Endothelial cell of umbilical vein (primary cell): ENCODE results near the gene KRT15. TPM values are rescaled to one million over a fixed set of nuclear protein-coding genes. Genes with fewer than 3 reads are reported as not detected.

ENCODE experiments used
- BruUV-seq: library from RNA; stranded (reverse); fragments of 400-500 nt; replicated peaks from 2 replicates; lab custom pipeline; 2021; lab: Mats Ljungman, UMichigan
- CTCF ChIA-PET: fragments of 300-600, 350-600 bp; sonication (Branson Sonifier 250); formaldehyde crosslinking; loops from one replicate; lab custom pipeline; 2021; ENCODE audit warnings: antibody characterized with exemption, inconsistent platforms; lab: Charles Lee
- POLR2A ChIA-PET: fragments of 300-600, 350-600 bp; sonication (Branson Sonifier 250); formaldehyde crosslinking; loops from one replicate; lab custom pipeline; 2021; ENCODE audit warnings: antibody characterized with exemption, inconsistent platforms; lab: Charles Lee
- DNase-seq: peaks from one replicate; pipeline ENCODE4 v3.0.0-alpha.2; 2011; ENCODE audit warnings: low read depth, low spot score
- FAIRE-seq: peaks from 2 replicates; lab custom pipeline; 2011; peaks lifted over from hg19 to GRCh38; lab: Jason Lieb, UNC
- H2AFZ ChIP-seq: 2 replicates; pipeline ENCODE4 v1.6.0; 2012; ENCODE audit warnings: low read depth, low read length, control low read depth, inconsistent platforms
- H3K27ac ChIP-seq: 2 replicates; pipeline ENCODE4 v1.5.1; 2011; ENCODE audit warnings: low read depth, mild to moderate bottlenecking, control low read depth, low read length, moderate library complexity; ENCODE audit not compliant: insufficient read depth
- H3K27me3 ChIP-seq, 2 experiments: 2 replicates each; pipeline versions ENCODE4 v1.6.0 to v1.6.1; 2011; ENCODE audit warnings: low read length in 2 of 2, mixed read lengths in 1 of 2; ENCODE audit not compliant: control insufficient read depth in 2 of 2, insufficient read depth in 2 of 2
- H3K36me3 ChIP-seq, 2 experiments: 2 replicates in 1 of 2; 3 replicates in 1 of 2; pipeline ENCODE4 v1.5.1; 2011; ENCODE audit warnings: low read length in 2 of 2, mild to moderate bottlenecking in 1 of 2, moderate library complexity in 1 of 2; ENCODE audit not compliant: control insufficient read depth in 2 of 2, insufficient read depth in 2 of 2; ENCODE audit errors: extremely low read depth in 1 of 2
- H3K4me1 ChIP-seq: 3 replicates; pipeline ENCODE4 v1.5.1; 2011; ENCODE audit warnings: mild to moderate bottlenecking, low read length; ENCODE audit not compliant: control insufficient read depth, insufficient read depth; ENCODE audit errors: extremely low read depth
- H3K4me2 ChIP-seq: 2 replicates; pipeline ENCODE4 v1.6.1; 2011; ENCODE audit warnings: low read length, control low read depth, mixed read lengths; ENCODE audit not compliant: insufficient read depth
- H3K4me3 ChIP-seq, 3 experiments: fragments of 200-600 bp in 1 of 3; sonication (generic), shearing (Covaris generic) in 1 of 3; replicated peaks in 1 of 3; 2 replicates each; pipeline ENCODE4 v1.5.1; 2011 to 2016; ENCODE audit warnings: control low read depth in 3 of 3, low read length in 3 of 3, mild to moderate bottlenecking in 2 of 3, inconsistent platforms in 1 of 3, low read depth in 1 of 3, moderate library complexity in 1 of 3; ENCODE audit not compliant: insufficient read depth in 1 of 3
- H3K79me2 ChIP-seq: 2 replicates; pipeline ENCODE4 v1.6.0; 2012; ENCODE audit warnings: low read length, inconsistent platforms; ENCODE audit not compliant: control insufficient read depth, insufficient read depth
- H3K9ac ChIP-seq: replicated peaks from 2 replicates; pipeline ENCODE3; 2011; ENCODE audit warnings: low read length, control low read depth; ENCODE audit not compliant: insufficient read depth; ENCODE audit errors: extremely low read depth
- H3K9me1 ChIP-seq: replicated peaks from 3 replicates; pipeline ENCODE4 v1.6.0; 2011; ENCODE audit warnings: mild to moderate bottlenecking, low read length; ENCODE audit not compliant: control insufficient read depth, insufficient read depth; ENCODE audit errors: extremely low read depth
- H3K9me3 ChIP-seq: replicated peaks from 2 replicates; pipeline ENCODE4 v1.5.1; 2012; ENCODE audit warnings: low read length, inconsistent platforms; ENCODE audit not compliant: control insufficient read depth, insufficient read depth
- H4K20me1 ChIP-seq: replicated peaks from 2 replicates; pipeline ENCODE3; 2011; ENCODE audit warnings: mild to moderate bottlenecking, low read length; ENCODE audit not compliant: control insufficient read depth, insufficient read depth; ENCODE audit errors: extremely low read depth
- EZH2 ChIP-seq: IDR thresholded peaks from 2 replicates; pipeline ENCODE4 v1.6.1; 2012; ENCODE audit warnings: borderline replicate concordance, low read depth, mild to moderate bottlenecking, moderate library complexity, low read length, inconsistent platforms; ENCODE audit not compliant: severe bottlenecking
- FOS ChIP-seq: IDR thresholded peaks from 2 replicates; pipeline ENCODE4 v1.6.1; 2011; ENCODE audit warnings: mild to moderate bottlenecking, low read length, moderate library complexity, borderline replicate concordance; ENCODE audit not compliant: insufficient read depth
- GATA2 ChIP-seq: IDR thresholded peaks from 2 replicates; pipeline ENCODE4 v1.7.0; 2011; ENCODE audit warnings: low read depth, mild to moderate bottlenecking, moderate library complexity, mixed read lengths, low read length; ENCODE audit not compliant: insufficient read length, insufficient read depth
- JUN ChIP-seq: IDR thresholded peaks from 2 replicates; pipeline ENCODE4 v1.6.1; 2011; ENCODE audit warnings: borderline replicate concordance, low read depth; ENCODE audit not compliant: insufficient read length, insufficient read depth
- MYC ChIP-seq: IDR thresholded peaks from one replicate; pipeline ENCODE4 v1.6.1; 2011; ENCODE audit warnings: mild to moderate bottlenecking, low read depth, low read length
- POLR2A ChIP-seq: IDR thresholded peaks from 2 replicates; pipeline ENCODE4 v1.6.1; 2012; ENCODE audit warnings: low read depth, mild to moderate bottlenecking, control low read depth, low read length
- POLR2AphosphoS5 ChIP-seq: IDR thresholded peaks from 2 replicates; pipeline ENCODE4 v1.6.1; 2012; ENCODE audit warnings: low read depth, mild to moderate bottlenecking, control low read depth, low read length, moderate library complexity; ENCODE audit not compliant: insufficient read depth
- dilution Hi-C: fragments of 300-500 bp; cut with MboI; formaldehyde crosslinking; loops from one replicate; pipeline ENCODE4 v1.15.0; 2019; ENCODE audit warnings: low sequenced_read_pairs; ENCODE audit not compliant: extremely low pct_ligation_motif_present
- intact Hi-C: fragments of 100-400 bp; cut with micrococcal nuclease; formaldehyde crosslinking; loops from one replicate; pipeline ENCODE4 v1.10.0; 2022
- polyA plus RNA-seq, 4 experiments: library from polyadenylated mRNA; depleted of rRNA in 3 of 4; stranded (reverse) in 3 of 4; unstranded in 1 of 4; fragments of >200 nt; gene quantifications; 2 replicates each; pipeline versions ENCODE4 v1.2.1 to v1.2.3, GENCODE V29; 2011 to 2012; ENCODE audit warnings: missing spikeins in 1 of 4
- total RNA-seq: library from RNA; stranded (reverse); gene quantifications from 2 replicates; pipeline ENCODE4 v1.2.3, GENCODE V29; 2021
- TF ChIP-seq, protein P1 (sequence below): IDR thresholded peaks from 2 replicates; pipeline ENCODE4 v1.6.1; 2011; ENCODE audit not compliant: insufficient read depth, insufficient read length
- TF ChIP-seq, protein P2 (sequence below), 2 donors: IDR thresholded peaks; 1 replicate in 1 of 2; 2 replicates in 1 of 2; pipeline ENCODE4 v1.5.1; 2011; ENCODE audit warnings: low read length in 2 of 2, mild to moderate bottlenecking in 2 of 2, moderate library complexity in 2 of 2, control low read depth in 1 of 2, inconsistent platforms in 1 of 2, low read depth in 1 of 2; ENCODE audit not compliant: insufficient read depth in 1 of 2; ENCODE audit errors: extremely low read depth in 1 of 2

The KRT15 gene
- total and polyA plus RNA-seq, 2 donors (not counting 3 experiments of a cell fraction or from before 2014, with no cell fraction given), result 0.68 to 2.8 TPM

DNA sequence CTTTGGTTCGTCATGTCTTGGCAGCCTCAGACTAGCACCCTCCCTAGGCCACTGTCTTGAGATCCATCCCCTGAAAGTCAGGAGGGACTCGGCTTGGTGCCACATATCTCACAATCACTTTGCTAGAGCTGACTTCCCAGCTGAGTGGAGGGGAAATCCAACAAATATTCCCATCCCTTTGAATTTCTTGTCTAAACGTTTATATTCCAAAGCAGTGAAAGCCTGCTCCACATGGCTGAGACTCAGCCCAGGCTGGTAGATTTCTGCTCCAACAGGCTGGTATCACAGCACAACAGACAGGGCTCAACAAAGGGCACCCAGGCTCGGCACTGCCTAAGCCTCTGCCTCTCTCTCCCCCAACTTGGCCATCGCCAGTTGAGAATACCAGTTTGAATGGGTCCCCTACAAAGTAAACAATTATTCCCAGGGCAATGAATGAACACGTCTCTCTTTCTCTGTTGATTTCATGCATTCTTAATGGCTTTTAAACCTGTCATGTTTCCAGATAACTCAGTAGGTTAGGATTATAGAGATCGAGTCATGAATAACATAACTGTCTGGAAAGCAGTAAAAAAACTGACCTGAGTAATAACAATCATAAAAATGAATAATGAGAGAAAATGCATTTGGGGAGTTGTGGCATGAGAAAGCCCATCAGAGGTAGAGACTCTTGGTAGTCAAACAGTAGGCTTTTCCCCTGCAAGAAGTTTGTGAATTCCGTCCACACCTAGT lies 14.3 kb downstream of the KRT15 start:
- Histone ChIP-seq H3K27me3 (no peaks in the 10 kb centered on the region), H3K79me2 (no peaks in the 10 kb centered on the region), H3K9me1 (no peaks in the 10 kb centered on the region), H3K4me1 (peaks cover 10% of the 10 kb centered on the region), H3K27ac (no peak overlapping the region), H3K36me3 (no peaks in the 10 kb centered on the region), H4K20me1 (no peaks in the 10 kb centered on the region), H3K9me3 (no peaks in the 10 kb centered on the region), H3K9ac (no peak overlapping the region), H3K4me2 (no peak overlapping the region), H3K4me3 (no peak overlapping the region), H2AFZ (no peak overlapping the region)
- BruUV-seq, result no TSS peak
- dilution Hi-C loops (no loop called here), intact Hi-C loops (no loop called here)
- DNase-seq, result no peak
- ChIA-PET CTCF (interaction anchor here (1.0 to 6.3 kb wide), 3 partner anchors 8 to 44 kb away, joined by 3 to 33 read pairs (median 3); no protein-coding TSS in a partner anchor), POLR2A (no interaction called here)
- TF ChIP-seq JUN, result no peak
- TF ChIP-seq POLR2AphosphoS5, result no peak
- TF ChIP-seq, protein P1, sequence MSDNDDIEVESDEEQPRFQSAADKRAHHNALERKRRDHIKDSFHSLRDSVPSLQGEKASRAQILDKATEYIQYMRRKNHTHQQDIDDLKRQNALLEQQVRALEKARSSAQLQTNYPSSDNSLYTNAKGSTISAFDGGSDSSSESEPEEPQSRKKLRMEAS, result no peak
- no peak for TF ChIP-seq MYC
- TF ChIP-seq GATA2, result no peak
- TF ChIP-seq POLR2A, result no peak
- no peak for TF ChIP-seq FOS
- TF ChIP-seq EZH2, result no peak
- TF ChIP-seq, protein P2, sequence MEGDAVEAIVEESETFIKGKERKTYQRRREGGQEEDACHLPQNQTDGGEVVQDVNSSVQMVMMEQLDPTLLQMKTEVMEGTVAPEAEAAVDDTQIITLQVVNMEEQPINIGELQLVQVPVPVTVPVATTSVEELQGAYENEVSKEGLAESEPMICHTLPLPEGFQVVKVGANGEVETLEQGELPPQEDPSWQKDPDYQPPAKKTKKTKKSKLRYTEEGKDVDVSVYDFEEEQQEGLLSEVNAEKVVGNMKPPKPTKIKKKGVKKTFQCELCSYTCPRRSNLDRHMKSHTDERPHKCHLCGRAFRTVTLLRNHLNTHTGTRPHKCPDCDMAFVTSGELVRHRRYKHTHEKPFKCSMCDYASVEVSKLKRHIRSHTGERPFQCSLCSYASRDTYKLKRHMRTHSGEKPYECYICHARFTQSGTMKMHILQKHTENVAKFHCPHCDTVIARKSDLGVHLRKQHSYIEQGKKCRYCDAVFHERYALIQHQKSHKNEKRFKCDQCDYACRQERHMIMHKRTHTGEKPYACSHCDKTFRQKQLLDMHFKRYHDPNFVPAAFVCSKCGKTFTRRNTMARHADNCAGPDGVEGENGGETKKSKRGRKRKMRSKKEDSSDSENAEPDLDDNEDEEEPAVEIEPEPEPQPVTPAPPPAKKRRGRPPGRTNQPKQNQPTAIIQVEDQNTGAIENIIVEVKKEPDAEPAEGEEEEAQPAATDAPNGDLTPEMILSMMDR (IDR thresholded peaks at IDR 0.05; ENCODE audit: extremely low read depth in 1 of 2, insufficient read depth in 1 of 2, low read depth in 1 of 2, low read length in 2 of 2), result no peak
- FAIRE-seq, result no peak
